GM18517 (cell line): ENCODE data around the gene CD1E.
"Not testable (repeated sequence)": the region's sequence is repeated elsewhere in the genome, so short reads cannot be mapped to it uniquely, and the experiment has no call there.

Experiments
- ATAC-seq: cut with Tn5 transposase; IDR thresholded peaks from one replicate; pipeline ENCODE4 v1.9.1; 2021; ENCODE audit warnings: mild to moderate bottlenecking, moderate library complexity; ENCODE audit not compliant: unreplicated experiment

CD1E gene

GRCh38 chr1:158357441-158357840 lies 3.7 kb downstream of the CD1E start:
- no peak for ATAC-seq

GRCh38 chr1:158362482-158362881 lies 8.8 kb downstream of the CD1E start:
- ATAC-seq, result no peak

DNA sequence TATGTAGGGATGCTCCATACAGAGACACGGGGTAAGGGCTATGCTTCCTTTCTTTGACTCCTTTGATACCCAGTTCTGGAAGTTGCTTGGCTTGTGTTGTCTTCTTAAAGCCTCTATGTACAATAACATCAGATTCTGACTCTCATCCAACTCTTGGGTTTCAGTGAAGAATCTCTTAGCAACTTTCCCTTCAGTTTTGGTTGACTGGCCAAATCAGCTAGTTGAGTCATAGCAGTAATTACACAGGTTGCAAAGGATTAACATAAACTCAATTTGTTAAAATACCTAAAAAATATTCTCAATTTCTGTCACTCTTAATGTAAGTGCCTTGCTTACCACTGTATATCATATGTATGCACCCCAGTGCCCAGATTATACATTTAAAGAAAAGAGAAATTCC lies 9.2 kb downstream of the CD1E start:
- no peak for ATAC-seq

DNA sequence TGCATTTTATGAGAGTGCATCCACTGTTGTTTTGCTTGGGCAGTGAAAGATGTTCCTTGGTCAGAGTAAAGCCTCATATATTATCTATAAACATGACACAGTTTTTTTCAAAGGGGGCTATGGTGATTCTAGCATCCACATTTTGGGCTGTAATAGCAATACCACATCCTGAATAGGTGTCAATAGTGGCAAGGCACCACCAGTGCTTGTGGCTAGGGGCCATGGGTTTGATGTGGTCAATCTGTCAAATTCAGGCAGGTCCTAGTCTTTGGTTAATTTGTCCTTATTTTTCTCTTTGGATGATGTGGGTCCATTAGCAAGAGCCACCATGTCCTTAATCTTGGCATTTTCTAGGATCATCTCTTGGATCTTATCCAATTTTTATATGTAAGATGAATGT lies 13.1 kb downstream of the CD1E start:
- ATAC-seq, result no peak

- ATAC-seq, result peak; percentile 86
Observed at GRCh38 chr1:158371188-158371953, 17.7 kb downstream of the CD1E start.

- not testable (repeated sequence) for ATAC-seq
Observed at GRCh38 chr1:158374101-158374500, 20.4 kb downstream of the CD1E start.

DNA sequence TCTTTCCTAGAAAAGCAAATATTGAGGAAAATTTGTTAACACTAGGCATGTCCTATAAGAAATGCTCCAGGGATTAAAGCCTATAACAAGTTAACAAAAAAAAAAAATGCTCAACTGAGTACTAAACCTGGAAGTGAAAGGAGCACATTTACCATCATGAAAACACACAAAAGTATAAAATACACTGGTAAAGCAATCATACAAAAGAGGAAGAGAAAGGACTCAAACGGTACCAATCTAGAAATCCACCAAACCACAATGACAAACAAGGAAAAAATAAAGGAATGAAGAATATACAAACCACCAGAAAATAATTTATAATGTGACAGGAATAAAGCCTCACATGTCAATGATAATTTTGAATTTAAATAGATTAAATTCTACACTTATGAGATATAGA lies 21.2 kb downstream of the CD1E start:
- ATAC-seq, result no peak

DNA sequence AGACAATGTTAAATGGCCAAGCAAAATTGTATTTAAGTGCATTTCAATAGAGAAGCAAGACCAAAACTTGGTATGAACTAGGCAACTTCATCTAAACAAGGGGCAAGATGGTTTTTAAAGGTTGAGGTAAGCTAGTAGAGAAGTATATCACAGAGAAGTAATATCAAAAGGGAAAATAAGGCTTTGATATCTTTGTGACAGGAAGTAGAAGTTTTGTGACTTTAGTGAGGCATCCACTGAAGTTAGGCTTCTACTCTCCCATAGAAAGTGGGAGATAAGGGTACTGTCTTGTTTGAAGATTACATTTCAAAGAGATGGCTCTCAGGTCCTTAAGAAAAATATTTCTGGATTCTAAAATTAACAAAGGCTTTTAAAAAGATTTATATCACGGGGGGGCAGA lies 36.6 kb downstream of the CD1E start:
- ATAC-seq, result no peak

GRCh38 chr1:158391099-158391498 lies 37.4 kb downstream of the CD1E start:
- ATAC-seq, result no peak

GRCh38 chr1:158393476-158393875 lies 39.8 kb downstream of the CD1E start:
- no peak for ATAC-seq

DNA sequence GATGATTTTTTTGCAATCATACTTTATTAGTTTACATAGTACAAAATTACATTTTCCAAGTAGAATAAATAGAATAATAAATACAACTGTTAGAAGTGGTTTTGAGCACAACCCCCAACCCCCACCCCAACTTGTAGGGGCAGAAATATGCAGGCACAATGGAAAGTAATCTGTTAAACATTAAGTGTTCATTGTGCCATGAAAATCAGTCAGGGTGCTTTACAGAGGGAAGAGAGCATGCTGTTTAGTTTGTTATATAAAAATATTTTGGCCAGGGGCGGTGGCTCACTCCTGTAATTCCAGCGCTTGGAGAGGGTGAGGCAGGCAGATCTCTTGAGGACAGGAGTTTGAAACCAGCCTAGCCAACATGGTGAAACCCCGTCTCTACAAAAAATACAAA lies 43.0 kb downstream of the CD1E start:
- ATAC-seq, result no peak

DNA sequence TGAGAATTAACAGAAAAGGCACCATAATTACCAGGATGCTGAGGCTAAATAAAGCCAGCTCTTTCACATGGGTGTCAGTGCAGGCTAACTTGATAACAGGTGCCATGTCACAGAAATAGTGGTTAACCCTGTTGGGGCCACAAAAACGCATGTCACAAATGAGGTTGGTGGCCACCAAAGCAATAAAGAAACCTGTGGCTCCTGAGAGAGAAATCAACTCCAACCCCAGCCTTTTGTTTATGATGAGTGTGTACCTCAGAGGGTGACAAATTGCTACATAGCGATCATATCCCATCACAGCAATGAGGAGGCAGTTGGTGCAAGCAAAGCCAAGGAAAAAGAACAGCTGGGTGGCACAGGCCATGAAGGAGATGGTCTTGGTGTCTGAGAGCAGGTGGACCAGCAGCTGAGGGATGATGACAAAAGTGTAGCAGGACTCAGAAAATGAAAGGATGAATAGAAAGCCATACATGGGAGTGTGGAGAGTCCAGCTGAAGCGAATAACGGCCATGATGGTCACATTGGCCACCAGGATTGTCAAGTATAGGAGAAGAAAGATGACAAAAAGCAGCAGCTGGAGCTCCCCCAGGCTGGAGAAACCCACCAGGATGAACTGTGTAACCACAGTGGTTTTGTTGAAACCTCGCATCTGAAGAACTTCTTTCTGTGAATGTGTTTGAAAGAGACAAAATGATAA lies 45.3 kb downstream of the CD1E start, which contains the start of gene OR10T2:
Gene OR10T2, minus strand, starts transcription at position 649 of the 697 bp plus-strand sequence. Its CDS starts 0 bp downstream, at position 649.
- ATAC-seq, result no peak

DNA sequence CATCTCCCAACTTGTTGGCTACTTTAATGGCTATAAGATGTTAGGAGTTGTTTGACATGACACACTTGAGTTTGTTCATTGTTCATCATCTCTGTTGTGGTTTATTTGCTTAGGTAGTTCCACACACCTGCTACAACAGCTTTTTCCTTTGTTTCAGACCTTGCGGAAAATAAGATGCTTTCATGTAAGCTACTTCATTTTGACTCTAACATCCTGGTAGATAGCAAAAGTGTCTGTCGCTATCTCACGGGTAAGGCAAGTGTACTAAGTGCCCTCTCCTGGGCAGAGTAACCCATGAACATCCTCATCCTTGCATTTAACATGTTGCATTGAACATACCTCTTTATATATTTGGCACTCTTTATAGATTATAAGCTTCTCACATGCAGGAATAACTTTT lies 47.2 kb downstream of the CD1E start:
- ATAC-seq, result no peak

DNA sequence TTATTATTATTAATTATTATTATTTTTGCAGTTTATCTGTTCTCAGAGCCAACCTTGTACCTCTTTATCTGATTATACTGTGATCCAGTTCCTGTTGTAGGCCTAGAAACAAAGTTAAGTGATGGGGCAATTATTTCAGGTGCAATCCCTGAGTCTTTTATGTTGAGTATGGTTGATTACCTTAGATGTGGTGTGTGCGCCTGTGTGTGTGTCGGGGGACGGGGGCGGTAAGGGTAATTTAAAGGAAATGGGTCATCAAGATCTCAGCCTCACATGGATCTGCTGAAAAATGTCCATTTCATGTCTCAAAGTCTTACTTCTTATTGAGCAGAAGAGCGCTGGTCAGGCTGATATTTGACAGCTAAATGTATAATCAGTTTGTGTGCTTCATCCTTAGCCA lies 53.4 kb downstream of the CD1E start:
- ATAC-seq, result no peak
